WTC11 (cell line): ENCODE data around the gene ZMIZ1. TPM values are rescaled to one million over a fixed set of nuclear protein-coding genes. Genes with fewer than 3 reads are reported as not detected.

Experiments
- ATAC-seq: fragments of 200-7000 bp; cut with Tn5 transposase; 2 replicates; pipeline ENCODE4 v1.10.0; 2021; ENCODE audit warnings: mild to moderate bottlenecking, moderate library complexity
- CTCF ChIA-PET: fragments of 300-600 bp; sonication (Branson Sonifier 250); formaldehyde crosslinking; loops from one replicate; lab custom pipeline; 2021; ENCODE audit warnings: antibody characterized with exemption; lab: Charles Lee
- POLR2A ChIA-PET: fragments of 350-600 bp; sonication (Branson Sonifier 250); formaldehyde crosslinking; loops from one replicate; lab custom pipeline; 2021; ENCODE audit warnings: antibody characterized with exemption; lab: Charles Lee
- DNase-seq: peaks from one replicate; pipeline ENCODE4 v3.0.0; 2021; ENCODE audit warnings: low spot score
- H3K27ac Mint-ChIP-seq: 2 replicates; pipeline ENCODE4 v1.8.0; 2021; ENCODE audit warnings: mixed read lengths
- H3K27me3 Mint-ChIP-seq: 2 replicates; pipeline ENCODE4 v1.8.0; 2021; ENCODE audit warnings: low read depth, mild to moderate bottlenecking, moderate library complexity, mixed read lengths
- H3K36me3 Mint-ChIP-seq: 2 replicates; pipeline ENCODE4 v1.8.0; 2021; ENCODE audit warnings: mixed read lengths
- H3K4me1 Mint-ChIP-seq: 2 replicates; pipeline ENCODE4 v1.8.0; 2022; ENCODE audit warnings: mixed read lengths
- H3K4me3 Mint-ChIP-seq: 2 replicates; pipeline ENCODE4 v1.8.0; 2021; ENCODE audit warnings: mild to moderate bottlenecking, moderate library complexity, mixed read lengths
- H3K9me3 Mint-ChIP-seq: 2 replicates; pipeline ENCODE4 v1.8.0; 2021; ENCODE audit warnings: mixed read lengths
- EMX1 ChIP-seq: fragments of 250-450 bp; sonication (Bioruptor Pico); IDR thresholded peaks from 2 replicates; pipeline ENCODE4 v1.8.0; 2021; ENCODE audit warnings: mild to moderate bottlenecking
- ESRRA ChIP-seq: sonication (generic); formaldehyde crosslinking; IDR thresholded peaks from 2 replicates; pipeline ENCODE4 v1.8.1; 2022; ENCODE audit warnings: mild to moderate bottlenecking, missing genetic modification reagents, borderline replicate concordance
- ETV6 ChIP-seq: sonication (generic); formaldehyde crosslinking; IDR thresholded peaks from 2 replicates; pipeline ENCODE4 v1.8.1; 2022; ENCODE audit warnings: mild to moderate bottlenecking, missing genetic modification reagents
- FOXP1 ChIP-seq: sonication (generic); formaldehyde crosslinking; IDR thresholded peaks from 2 replicates; pipeline ENCODE4 v1.8.0; 2022; ENCODE audit warnings: missing genetic modification reagents, mild to moderate bottlenecking, moderate library complexity, borderline replicate concordance
- NFATC4 ChIP-seq: fragments of 250-450 bp; sonication (Bioruptor Pico); IDR thresholded peaks from 2 replicates; pipeline ENCODE4 v1.9.0; 2021; ENCODE audit warnings: mild to moderate bottlenecking
- NFE2L1 ChIP-seq: sonication (generic); formaldehyde crosslinking; IDR thresholded peaks from 2 replicates; pipeline ENCODE4 v1.8.1; 2023; ENCODE audit warnings: missing genetic modification reagents
- NFYB ChIP-seq: sonication (generic); formaldehyde crosslinking; conservative IDR thresholded peaks from 2 replicates; pipeline ENCODE4 v1.8.0; 2022; ENCODE audit warnings: low read depth, missing genetic modification reagents
- RORB ChIP-seq: fragments of 250-450 bp; sonication (Bioruptor Pico); IDR thresholded peaks from 2 replicates; pipeline ENCODE4 v1.9.0; 2021; ENCODE audit warnings: mild to moderate bottlenecking
- SOX15 ChIP-seq: fragments of 250-450 bp; sonication (Bioruptor Pico); IDR thresholded peaks from 2 replicates; pipeline ENCODE4 v1.9.0; 2021; ENCODE audit warnings: mild to moderate bottlenecking
- SP1 ChIP-seq: sonication (generic); formaldehyde crosslinking; conservative IDR thresholded peaks from 2 replicates; pipeline ENCODE4 v1.8.1; 2022; ENCODE audit warnings: missing genetic modification reagents
- ZBTB21 ChIP-seq: sonication (generic); formaldehyde crosslinking; IDR thresholded peaks from 2 replicates; pipeline ENCODE4 v1.8.1; 2023; ENCODE audit warnings: mild to moderate bottlenecking, missing genetic modification reagents, borderline replicate concordance
- ZNF219 ChIP-seq: sonication (generic); formaldehyde crosslinking; IDR thresholded peaks from 2 replicates; pipeline ENCODE4 v1.8.0; 2023; ENCODE audit warnings: missing genetic modification reagents, mild to moderate bottlenecking, borderline replicate concordance
- ZNF396 ChIP-seq: fragments of 250-450 bp; sonication (Bioruptor Pico); IDR thresholded peaks from 2 replicates; pipeline ENCODE4 v1.8.0; 2021; ENCODE audit warnings: mild to moderate bottlenecking, moderate library complexity, borderline replicate concordance
- total RNA-seq: library from RNA; stranded (reverse); gene quantifications from 3 replicates; pipeline ENCODE4 v1.2.3, GENCODE V29; 2021
- TF ChIP-seq, protein P1 (sequence below): fragments of 200-600 bp; IDR thresholded peaks from 2 replicates; pipeline ENCODE4 v1.8.0; 2022; ENCODE audit warnings: antibody characterized with exemption
- TF ChIP-seq, protein P2 (sequence below): sonication (generic); formaldehyde crosslinking; IDR thresholded peaks from 2 replicates; pipeline ENCODE4 v1.8.1; 2023; ENCODE audit warnings: mild to moderate bottlenecking, missing genetic modification reagents, moderate library complexity
- TF ChIP-seq, protein P3 (sequence below): sonication (generic); formaldehyde crosslinking; IDR thresholded peaks from 2 replicates; pipeline ENCODE4 v1.8.1; 2022; ENCODE audit warnings: low read depth, missing genetic modification reagents, borderline replicate concordance
- TF ChIP-seq, protein P4 (sequence below): sonication (generic); formaldehyde crosslinking; IDR thresholded peaks from 2 replicates; pipeline ENCODE4 v1.8.0; 2022; ENCODE audit warnings: mild to moderate bottlenecking, missing genetic modification reagents
- TF ChIP-seq, protein P5 (sequence below): sonication (generic); formaldehyde crosslinking; IDR thresholded peaks from 2 replicates; pipeline ENCODE4 v1.8.0; 2022; ENCODE audit warnings: mild to moderate bottlenecking, missing genetic modification reagents
- TF ChIP-seq, protein P6 (sequence below): sonication (generic); formaldehyde crosslinking; IDR thresholded peaks from 2 replicates; pipeline ENCODE4 v1.8.0; 2022; ENCODE audit warnings: missing genetic modification reagents
- TF ChIP-seq, protein P7 (sequence below): sonication (generic); formaldehyde crosslinking; IDR thresholded peaks from 2 replicates; pipeline ENCODE4 v1.8.1; 2023; ENCODE audit warnings: mild to moderate bottlenecking, missing genetic modification reagents, moderate library complexity

The ZMIZ1 gene
- total RNA-seq, 1 experiment from 2014 or later: 44.4 TPM

DNA sequence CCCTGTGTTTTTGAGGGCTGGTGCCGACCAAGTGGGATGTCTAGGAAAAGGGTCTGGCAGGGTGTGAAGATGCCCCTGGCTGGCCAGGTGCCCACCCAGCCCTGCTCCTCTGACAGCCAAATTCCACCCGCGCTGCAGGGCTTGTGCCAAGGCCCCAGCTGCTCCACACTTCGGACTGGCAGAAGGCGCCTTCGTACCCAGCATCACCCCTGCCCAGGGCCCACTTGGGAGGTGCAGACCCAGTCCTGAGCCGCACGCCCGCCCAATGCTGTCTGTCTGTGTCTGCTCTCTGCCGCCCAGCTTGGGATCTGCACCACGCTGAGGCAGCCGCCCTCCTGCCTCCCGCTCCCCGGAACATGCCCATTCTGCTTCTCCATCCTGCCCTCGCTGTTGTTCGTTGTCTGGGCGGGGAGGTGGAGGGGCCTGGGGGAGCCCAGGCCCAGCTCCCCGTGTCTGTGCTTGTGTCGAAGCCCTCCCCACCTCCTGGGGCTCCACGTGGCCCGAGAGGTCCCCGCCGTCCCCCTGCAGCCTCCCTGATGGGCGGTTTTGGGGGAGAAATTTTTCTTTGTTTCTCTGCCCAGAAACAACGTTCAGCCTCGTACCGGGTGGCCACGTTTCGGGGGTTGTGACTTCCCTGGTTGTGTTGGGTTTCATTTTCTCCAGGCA, 241.6 kb downstream of the ZMIZ1 start:
- Mint-ChIP-seq H3K27ac (peak overlapping the region; percentile 46), H3K36me3 (peaks cover 11% of the 10 kb centered on the region), H3K4me3 (no peak overlapping the region), H3K9me3 (no peaks in the 10 kb centered on the region), H3K27me3 (no peaks in the 10 kb centered on the region), H3K4me1 (no peaks in the 10 kb centered on the region)
- ATAC-seq (no peak), DNase-seq (no peak)
- TF ChIP-seq, protein P1, sequence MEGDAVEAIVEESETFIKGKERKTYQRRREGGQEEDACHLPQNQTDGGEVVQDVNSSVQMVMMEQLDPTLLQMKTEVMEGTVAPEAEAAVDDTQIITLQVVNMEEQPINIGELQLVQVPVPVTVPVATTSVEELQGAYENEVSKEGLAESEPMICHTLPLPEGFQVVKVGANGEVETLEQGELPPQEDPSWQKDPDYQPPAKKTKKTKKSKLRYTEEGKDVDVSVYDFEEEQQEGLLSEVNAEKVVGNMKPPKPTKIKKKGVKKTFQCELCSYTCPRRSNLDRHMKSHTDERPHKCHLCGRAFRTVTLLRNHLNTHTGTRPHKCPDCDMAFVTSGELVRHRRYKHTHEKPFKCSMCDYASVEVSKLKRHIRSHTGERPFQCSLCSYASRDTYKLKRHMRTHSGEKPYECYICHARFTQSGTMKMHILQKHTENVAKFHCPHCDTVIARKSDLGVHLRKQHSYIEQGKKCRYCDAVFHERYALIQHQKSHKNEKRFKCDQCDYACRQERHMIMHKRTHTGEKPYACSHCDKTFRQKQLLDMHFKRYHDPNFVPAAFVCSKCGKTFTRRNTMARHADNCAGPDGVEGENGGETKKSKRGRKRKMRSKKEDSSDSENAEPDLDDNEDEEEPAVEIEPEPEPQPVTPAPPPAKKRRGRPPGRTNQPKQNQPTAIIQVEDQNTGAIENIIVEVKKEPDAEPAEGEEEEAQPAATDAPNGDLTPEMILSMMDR: no peak
- no peak for TF ChIP-seq ZBTB21 (CRISPR knock-in tag)
- TF ChIP-seq NFE2L1 (CRISPR knock-in tag): no peak
- TF ChIP-seq, protein P2, sequence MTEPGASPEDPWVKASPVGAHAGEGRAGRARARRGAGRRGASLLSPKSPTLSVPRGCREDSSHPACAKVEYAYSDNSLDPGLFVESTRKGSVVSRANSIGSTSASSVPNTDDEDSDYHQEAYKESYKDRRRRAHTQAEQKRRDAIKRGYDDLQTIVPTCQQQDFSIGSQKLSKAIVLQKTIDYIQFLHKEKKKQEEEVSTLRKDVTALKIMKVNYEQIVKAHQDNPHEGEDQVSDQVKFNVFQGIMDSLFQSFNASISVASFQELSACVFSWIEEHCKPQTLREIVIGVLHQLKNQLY (CRISPR knock-in tag): no peak
- no peak for TF ChIP-seq NFYB
- CTCF ChIA-PET: no interaction called here
- POLR2A ChIA-PET: no interaction called here

DNA sequence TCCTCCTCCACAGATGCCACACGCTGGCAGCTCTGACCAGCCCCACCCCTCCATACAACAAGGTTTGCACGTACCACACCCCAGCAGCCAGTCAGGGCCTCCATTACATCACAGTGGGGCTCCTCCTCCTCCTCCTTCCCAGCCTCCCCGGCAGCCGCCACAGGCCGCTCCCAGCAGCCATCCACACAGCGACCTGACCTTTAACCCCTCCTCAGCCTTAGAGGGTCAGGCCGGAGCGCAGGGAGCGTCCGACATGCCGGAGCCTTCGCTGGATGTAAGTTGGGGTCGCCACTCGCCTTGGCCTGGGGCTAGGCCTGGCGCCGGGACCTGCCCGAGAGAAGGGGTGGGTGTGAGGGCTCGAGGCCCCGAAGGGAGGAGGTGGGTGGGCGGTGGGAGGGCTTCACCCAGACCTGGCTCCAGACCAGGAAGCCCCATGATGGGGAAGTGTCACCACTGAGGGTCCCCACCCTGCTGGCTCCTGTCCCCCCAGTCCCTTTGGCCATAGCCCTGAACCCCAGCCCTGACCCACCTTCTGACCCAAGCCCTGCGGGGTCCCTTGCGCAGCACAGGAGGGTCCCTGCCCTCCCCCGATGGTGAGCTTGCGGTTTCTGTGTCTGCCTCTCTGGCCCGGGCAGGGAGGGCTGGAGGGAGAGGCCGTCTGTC, 242.3 kb downstream of the ZMIZ1 start:
- peaks cover 11% of the 10 kb centered on the region for H3K36me3 Mint-ChIP-seq
- no peak for DNase-seq
- CTCF ChIA-PET: no interaction called here
- no peaks in the 10 kb centered on the region for H3K9me3 Mint-ChIP-seq
- H3K4me1 Mint-ChIP-seq: no peaks in the 10 kb centered on the region; the same call in 1 of the 2 replicates
- POLR2A ChIA-PET: no interaction called here
- H3K4me3 Mint-ChIP-seq: no peak overlapping the region
- H3K27me3 Mint-ChIP-seq: no peaks in the 10 kb centered on the region
- TF ChIP-seq NFATC4 (CRISPR knock-in tag): no peak
- no peak for TF ChIP-seq FOXP1
- TF ChIP-seq, protein P3, sequence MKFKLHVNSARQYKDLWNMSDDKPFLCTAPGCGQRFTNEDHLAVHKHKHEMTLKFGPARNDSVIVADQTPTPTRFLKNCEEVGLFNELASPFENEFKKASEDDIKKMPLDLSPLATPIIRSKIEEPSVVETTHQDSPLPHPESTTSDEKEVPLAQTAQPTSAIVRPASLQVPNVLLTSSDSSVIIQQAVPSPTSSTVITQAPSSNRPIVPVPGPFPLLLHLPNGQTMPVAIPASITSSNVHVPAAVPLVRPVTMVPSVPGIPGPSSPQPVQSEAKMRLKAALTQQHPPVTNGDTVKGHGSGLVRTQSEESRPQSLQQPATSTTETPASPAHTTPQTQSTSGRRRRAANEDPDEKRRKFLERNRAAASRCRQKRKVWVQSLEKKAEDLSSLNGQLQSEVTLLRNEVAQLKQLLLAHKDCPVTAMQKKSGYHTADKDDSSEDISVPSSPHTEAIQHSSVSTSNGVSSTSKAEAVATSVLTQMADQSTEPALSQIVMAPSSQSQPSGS (CRISPR knock-in tag): no peak
- no peak for TF ChIP-seq NFYB
- no peak for TF ChIP-seq SP1 (CRISPR knock-in tag)
- TF ChIP-seq, protein P4, sequence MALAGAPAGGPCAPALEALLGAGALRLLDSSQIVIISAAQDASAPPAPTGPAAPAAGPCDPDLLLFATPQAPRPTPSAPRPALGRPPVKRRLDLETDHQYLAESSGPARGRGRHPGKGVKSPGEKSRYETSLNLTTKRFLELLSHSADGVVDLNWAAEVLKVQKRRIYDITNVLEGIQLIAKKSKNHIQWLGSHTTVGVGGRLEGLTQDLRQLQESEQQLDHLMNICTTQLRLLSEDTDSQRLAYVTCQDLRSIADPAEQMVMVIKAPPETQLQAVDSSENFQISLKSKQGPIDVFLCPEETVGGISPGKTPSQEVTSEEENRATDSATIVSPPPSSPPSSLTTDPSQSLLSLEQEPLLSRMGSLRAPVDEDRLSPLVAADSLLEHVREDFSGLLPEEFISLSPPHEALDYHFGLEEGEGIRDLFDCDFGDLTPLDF: no peak
- no peak for TF ChIP-seq ESRRA (CRISPR knock-in tag)
- no peak for TF ChIP-seq EMX1 (CRISPR knock-in tag)
- no peak for TF ChIP-seq ETV6
- TF ChIP-seq, protein P5, sequence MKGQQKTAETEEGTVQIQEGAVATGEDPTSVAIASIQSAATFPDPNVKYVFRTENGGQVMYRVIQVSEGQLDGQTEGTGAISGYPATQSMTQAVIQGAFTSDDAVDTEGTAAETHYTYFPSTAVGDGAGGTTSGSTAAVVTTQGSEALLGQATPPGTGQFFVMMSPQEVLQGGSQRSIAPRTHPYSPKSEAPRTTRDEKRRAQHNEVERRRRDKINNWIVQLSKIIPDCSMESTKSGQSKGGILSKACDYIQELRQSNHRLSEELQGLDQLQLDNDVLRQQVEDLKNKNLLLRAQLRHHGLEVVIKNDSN (CRISPR knock-in tag): no peak
- TF ChIP-seq, protein P6, sequence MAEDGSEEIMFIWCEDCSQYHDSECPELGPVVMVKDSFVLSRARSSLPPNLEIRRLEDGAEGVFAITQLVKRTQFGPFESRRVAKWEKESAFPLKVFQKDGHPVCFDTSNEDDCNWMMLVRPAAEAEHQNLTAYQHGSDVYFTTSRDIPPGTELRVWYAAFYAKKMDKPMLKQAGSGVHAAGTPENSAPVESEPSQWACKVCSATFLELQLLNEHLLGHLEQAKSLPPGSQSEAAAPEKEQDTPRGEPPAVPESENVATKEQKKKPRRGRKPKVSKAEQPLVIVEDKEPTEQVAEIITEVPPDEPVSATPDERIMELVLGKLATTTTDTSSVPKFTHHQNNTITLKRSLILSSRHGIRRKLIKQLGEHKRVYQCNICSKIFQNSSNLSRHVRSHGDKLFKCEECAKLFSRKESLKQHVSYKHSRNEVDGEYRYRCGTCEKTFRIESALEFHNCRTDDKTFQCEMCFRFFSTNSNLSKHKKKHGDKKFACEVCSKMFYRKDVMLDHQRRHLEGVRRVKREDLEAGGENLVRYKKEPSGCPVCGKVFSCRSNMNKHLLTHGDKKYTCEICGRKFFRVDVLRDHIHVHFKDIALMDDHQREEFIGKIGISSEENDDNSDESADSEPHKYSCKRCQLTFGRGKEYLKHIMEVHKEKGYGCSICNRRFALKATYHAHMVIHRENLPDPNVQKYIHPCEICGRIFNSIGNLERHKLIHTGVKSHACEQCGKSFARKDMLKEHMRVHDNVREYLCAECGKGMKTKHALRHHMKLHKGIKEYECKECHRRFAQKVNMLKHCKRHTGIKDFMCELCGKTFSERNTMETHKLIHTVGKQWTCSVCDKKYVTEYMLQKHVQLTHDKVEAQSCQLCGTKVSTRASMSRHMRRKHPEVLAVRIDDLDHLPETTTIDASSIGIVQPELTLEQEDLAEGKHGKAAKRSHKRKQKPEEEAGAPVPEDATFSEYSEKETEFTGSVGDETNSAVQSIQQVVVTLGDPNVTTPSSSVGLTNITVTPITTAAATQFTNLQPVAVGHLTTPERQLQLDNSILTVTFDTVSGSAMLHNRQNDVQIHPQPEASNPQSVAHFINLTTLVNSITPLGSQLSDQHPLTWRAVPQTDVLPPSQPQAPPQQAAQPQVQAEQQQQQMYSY: no peak
- no peak for TF ChIP-seq ZNF396
- TF ChIP-seq ZNF219 (CRISPR knock-in tag): no peak
- TF ChIP-seq SOX15 (CRISPR knock-in tag): no peak
- TF ChIP-seq RORB (CRISPR knock-in tag): no peak
- TF ChIP-seq, protein P7, sequence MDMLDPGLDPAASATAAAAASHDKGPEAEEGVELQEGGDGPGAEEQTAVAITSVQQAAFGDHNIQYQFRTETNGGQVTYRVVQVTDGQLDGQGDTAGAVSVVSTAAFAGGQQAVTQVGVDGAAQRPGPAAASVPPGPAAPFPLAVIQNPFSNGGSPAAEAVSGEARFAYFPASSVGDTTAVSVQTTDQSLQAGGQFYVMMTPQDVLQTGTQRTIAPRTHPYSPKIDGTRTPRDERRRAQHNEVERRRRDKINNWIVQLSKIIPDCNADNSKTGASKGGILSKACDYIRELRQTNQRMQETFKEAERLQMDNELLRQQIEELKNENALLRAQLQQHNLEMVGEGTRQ (CRISPR knock-in tag): no peak
- ATAC-seq: no peak
- H3K27ac Mint-ChIP-seq: peak overlapping the region; percentile 46
